ENCODE measurements around the gene RMDN2.
"Not testable (repeated sequence)": the region's sequence is repeated elsewhere in the genome, so short reads cannot be mapped to it uniquely, and the experiment has no call there.

The RMDN2 gene

DNA sequence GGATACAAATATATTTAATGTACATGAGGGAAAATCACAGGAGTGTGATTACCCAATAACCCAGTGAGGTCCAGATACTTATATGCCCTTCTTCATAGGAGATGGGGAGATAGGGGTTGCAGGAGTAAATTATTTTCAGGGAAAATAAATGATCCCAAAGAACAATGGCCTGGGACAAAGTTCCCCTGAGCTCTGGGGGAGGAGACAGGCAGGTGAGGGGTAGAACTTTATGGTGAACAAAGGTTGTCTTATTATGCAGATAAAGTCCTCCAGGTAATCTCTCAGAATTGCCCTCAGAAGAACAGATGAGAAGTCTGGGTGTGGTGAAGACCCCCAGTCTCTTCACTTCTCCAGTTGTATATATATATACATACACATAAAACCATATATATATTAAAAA lies 22.1 kb upstream of the RMDN2 start:
- DNase-seq, result no peak

DNA sequence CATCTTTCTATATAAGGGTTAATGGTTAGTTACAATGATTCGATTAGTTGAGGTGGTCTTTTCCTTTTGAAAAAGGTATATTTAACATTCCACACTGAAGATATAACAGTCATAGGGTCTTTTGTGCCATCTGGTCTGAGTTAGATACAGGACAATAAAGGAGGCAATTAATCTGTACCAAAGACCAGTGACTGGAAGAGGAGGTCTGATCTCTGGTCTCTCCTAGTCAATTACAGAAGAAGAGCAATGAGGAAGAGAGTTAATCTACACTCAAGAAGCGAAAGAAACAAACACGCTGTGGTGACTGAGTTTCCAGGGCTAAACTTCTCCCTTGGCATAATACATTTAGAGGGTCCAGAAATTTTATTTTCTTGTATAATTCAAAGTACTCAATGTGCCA lies 20.7 kb upstream of the RMDN2 start:
- DNase-seq, result no peak

DNA sequence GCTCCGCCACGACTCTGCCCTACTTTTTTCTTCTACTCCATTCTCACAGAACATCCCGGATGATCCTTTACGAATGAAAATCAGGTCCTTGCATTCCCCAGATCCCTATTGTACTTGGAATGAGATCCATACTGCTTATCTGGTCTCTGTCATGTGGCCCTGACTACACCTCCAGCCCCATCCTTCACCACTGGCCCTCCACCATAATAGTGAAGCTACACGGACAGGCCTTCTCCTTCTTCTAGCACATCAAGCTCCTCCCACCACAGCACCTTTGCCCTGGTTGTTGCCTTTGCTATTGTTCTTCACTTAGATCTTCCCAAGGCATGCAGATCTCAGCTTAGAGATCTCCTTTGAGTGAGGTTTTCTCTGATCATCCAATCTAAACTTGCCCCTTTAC lies 20.1 kb upstream of the RMDN2 start:
- DNase-seq, result no peak

DNA sequence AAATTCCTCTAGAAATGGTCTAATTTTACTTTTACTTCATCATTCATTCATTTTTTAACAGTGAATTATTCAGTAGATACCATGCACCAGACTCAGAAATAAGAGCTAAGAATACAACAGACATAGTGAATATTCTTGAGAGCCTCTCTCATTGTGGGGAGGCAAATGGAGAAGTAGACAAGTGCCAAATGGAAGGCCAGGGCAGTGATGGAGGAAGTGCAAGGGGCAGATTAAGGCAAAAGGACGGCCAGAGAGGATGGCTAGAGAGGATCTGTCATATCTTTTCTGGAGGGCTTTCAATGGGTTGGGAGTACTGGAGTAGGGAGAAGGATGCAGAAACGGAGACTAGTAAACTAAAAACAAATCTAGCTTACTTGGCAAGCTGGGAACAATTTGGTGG lies 19.0 kb upstream of the RMDN2 start:
- no peak for DNase-seq

DNA sequence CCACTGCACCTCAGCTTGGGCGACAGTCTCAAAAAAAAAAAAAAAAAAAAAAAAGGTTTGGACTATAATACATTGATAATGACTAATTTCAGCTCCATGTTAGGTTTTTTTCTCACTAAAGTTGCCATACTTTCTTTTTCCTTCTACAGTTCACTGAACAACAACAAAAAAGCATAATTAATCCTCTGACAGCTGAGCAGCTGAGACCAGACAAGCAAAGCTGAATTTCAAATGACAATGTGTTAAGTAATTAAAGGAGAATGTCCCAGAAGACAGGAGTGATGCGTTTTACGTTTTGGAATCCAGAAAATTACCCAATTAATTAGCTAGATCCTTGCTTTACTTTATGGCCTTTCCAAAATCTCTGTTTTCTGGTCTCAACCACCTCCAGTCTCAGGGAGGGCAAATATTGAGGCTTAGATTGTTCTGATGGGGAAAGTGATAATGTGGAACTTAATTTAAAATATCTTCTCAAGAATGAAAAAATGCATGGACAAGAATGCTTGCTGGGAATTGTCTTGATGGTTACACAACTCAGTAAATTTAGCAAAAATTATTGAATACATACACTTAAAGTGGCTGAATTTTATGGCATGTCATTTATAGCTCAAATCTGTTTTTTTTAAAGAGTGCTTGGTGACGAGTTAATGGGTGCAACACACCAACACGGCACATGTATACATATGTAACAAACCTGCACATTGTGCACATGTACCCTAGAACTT lies 17.4 kb upstream of the RMDN2 start:
- no peak for DNase-seq

DNA sequence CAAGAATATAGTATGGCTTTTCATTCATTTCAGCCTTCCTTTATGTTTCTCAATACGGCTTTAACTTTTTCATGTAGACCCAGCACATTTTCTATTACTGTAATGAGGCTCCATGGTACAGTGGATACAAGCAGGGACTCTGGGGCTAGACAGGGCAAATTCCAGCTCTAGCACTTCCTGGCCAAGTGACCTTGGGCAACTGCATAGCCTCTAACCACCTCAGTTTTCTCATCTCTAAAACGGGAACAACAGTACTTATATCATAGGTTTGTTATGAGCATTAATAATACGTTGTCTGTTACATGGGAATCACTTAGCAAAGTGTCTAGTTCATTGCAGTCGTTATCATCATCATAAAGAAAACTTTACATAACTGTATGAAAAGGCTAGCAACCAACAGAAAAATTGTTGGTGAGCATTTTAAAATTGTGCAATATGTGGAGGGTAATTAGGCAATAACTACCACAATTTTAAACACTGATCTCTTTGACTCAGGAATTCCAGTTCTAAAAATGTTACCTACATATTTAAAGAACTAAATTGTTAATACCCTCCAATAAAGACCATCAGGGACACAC lies 13.7 kb upstream of the RMDN2 start:
- DNase-seq, result no peak

DNA sequence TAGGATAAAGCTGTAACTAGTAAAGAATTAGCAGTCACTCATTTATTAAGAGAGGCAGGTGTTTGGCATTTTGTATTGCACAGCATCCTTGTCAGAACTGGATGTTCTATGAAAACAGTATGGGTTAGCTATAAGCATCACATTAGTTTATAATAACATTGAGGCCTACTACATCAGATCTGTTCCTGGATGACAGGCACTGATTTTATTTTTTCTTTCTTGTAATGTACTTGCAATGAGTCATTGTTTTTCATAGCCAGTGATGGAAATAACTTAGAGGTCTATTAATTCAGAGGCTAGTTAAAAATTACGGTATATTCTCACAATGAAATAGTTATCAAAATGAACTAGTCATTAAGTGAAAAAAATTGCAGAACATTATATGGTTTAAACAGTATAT lies 13.0 kb upstream of the RMDN2 start:
- DNase-seq, result no peak

DNA sequence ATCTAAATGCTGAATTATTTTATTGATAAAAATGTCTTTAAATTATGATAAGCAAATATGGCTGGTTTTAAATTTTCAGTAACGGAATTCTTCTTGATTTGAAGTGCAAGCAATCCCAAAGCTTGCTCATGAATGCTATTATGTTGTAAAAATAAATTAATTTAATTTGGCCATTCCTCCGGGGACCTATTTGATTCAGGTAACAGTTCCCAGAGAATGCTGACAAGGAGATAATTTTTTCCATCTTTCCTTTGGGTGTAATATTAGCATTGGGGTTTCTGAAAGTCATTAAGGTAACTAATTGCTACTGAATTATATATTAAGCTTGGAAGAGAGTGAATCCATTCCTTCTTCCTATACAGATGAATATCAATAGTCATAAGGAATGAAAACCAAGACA lies 12.5 kb upstream of the RMDN2 start:
- no peak for DNase-seq

DNA sequence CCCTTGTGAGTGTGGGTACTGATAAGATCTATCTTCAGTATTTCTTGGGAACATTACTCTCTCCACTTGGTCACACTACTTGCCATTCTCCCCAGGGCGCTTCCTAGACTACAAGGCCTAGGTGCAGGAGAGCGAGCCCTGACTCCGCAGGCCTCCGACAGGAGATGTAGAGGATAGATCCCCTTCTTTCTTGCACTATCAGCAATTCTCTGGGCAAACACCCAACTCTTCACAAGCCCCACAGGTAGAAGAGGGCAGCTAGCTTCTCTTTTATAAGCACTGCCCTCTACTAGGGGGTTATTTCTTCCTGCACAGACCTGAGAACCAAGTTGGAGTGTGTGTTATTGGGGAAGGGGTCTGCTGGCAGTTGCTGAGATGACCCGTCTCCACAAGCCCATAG lies 10.7 kb upstream of the RMDN2 start:
- DNase-seq, result no peak

DNA sequence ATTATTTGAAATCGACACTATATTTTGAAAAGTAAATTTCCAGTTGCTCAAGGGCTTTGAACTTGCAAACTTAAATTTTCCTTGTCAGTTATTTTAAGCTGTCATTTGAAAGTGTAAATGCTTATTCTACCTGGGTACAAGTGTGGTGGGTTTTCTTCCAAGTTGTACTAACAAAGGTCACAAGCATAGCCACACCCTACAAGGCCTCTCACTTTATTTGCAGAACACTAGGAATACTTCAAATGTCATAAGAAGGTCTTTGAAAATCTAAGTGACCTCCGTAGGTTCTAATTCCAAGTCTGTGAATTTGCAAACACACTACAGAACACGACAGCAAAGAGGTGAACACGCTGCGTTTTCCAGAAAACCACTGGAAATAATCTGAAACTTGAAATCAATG lies 9.3 kb upstream of the RMDN2 start:
- DNase-seq, result no peak

DNA sequence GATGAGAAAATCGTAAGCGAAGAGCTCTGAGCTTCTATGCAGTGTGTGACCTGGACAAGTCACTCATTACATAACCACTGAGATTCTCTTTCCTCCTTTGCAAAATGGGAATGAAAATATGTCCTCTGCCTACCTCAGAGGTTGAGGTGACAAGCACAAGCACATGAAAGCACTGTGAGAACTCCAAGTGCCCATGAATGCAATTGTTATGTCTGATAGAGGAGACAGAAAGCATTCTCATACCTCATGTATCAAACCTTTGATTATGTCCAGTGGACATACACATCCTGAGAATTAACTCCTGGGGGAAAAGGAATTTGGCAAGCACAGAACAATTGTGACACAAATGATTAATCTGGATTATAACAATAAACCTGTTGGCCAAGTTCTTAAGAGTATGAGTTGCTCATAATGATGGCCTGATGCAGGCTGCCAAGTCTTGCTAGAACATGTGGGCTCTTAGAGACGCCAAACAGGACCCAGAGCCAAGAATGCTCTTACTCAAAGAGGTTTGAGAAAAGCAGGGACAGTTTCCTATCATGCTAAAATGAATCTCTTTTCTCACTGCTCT lies 8.5 kb upstream of the RMDN2 start:
- no peak for DNase-seq

DNA sequence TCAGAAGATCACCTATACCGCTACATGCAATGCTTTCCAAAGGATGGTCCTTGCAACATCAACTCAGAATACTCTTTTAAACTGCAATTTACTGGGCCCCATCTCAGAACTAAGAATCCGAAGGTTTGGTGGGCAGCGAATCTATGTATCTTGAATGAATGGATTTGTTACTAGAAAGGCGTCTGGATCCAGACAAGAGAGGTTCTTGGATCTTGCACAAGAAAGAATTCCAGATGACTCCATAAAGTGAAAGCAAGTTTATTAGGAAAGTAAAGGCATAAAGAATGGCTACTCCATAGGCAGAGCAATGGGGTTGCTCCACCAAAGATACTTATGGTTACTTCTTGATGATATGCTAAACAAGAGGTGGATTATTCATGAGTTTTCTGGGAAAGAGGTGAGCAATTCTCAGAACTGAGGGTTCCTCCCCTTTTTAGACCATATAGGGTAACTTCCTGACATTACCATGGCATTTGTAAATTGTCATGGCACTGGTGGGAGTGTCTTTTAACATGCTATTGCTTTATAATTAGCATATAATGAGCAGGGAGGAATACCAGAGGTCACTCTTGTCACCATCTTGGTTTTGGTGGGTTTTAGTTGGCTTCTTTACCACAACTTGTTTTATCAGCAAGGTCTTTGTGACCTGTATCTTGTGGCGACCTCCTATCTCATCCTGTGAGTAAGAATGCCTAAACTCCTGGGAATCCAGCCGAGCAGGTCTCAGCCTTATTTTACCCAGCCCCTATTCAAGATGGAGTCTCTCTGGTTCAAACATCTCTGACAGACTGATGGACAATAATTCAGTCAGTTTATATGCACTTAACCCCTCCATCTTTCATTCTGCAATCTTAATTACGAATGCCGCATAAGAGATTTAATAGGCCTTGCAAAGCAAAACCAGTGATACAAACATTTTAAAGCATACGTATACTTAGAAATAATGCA lies 7.5 kb upstream of the RMDN2 start:
- no peak for DNase-seq

DNA sequence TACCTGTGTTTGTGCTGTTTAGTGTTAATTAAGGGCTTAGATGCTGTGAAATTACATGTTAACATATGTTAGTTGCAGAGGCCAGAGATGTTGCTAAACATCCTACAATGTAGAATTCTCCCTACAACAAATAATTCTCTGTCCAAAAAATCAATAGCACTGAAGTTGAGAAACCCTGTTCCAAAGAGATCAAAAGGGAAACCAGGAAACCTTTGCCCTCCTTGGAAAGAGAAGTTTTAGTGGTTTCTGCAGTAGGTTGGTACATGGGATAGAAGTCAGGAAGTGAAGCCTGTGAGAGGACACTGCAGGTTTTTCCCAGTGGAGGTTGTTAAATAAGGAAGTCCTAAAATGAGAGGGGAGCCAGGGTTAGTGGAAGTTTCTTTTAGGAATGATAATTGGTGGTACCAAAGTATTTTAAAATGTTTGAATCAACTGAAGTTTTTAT lies 6.3 kb upstream of the RMDN2 start:
- DNase-seq, result no peak

DNA sequence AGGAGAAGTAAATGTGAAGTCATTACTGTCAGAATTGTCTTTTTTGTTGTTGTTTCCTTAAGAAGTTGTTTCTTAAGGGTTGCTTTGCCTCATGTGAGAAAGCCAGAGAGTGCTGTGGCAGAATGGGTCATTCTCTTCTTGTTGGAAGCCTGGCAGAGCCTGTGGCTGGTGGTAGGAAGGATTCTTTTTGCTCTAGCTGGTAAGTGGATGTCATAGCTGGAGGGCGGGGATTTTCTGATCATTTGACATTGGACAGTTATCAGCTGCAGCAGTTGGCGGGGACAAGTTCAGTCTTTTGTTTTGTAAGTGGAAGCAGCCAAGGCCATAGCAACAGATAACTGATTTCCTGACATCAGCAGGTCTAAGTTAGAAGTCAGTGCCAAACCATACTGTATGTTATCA lies 5.5 kb upstream of the RMDN2 start:
- no peak for DNase-seq

DNA sequence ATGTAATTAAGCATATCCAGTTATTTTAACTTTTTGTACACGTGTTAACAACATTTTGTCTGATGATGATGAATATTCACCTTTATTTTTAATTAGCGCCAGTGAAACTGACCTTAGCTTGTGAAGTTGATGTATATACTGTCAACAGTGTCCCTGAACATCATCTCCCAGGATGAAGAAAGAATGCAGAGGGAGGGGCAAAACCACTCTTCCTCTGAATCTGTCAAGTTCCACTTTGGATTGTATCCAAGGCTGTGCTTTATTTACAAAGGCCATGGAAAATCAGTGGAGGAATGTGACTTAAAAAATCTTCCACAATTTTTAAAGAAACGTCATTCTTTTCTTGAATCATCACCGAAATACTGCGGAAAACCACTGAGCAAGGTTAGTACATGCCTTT lies 4.5 kb upstream of the RMDN2 start:
- no peak for DNase-seq

DNA sequence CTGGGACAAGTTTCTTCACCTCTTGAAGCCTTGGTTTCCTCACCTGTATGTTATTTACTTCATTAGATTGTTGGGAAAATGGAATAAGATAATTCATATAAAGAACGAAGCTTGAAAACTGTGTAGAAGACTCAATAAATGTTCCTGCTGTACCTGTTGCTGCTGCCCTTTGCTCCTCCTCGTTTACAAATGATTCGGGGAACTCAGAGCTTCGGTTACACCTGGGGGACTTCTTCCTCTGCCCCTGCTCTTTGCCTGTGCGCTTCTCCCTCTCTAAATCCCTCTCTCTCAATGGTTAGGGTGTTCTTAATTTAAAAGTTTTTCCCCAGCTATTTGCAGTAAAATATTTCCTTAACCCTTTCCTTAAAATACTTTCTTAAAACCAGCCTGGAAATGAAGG lies 3.3 kb upstream of the RMDN2 start:
- no peak for DNase-seq

DNA sequence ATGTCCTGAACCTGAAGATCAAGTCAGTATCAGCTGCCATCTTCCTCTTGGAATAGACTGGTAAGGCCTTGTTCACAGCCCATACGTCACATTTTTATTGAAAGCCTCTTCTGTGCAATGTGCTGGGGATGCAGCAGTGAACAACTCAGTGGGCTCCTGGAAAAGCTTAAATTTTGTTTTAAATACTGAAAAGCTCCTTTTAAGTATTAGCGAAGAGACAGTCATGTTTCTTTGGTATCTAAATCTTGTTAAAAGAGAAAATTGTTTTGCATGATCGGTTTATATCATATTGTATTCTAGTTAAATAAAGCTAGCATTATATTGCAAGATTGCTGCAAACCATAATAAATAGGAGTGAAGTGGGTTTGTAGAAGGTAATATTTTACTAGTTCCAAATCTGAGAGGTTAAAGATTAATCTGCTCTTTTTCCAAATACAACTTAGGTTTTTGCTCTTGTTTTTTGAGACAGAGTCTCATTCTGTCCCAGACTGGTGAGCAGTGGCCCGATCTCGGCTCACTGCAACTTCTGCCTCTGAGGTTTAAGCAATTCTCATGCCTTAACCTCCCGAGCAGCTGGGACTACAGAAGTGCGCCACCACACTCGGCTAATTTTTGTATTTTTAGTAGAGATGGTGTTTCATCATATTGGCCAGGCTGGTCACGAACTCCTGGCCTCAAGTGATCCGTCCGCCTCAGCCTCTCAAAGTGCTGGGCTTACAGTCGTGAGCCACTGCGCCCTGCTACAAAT lies 1.6 kb upstream of the RMDN2 start:
- no peak for DNase-seq

DNA sequence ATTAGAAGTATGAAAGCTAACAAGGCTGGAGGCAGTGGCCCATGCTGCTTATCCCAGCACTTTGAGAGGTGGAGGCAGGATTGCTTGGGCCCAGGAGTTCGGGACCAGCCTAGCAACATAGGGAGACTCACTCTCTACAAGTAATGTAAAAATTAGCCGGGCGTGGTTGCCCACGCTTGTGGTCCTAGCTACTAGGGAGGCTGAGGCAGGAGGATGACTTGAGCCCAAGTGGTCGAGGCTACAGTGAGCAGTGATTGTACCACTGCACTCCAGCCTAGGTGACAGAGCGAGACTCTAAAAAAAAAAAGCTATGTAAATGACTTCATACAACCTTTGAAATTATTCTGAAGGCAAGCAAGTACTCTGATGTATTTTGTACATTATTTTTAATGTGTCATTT lies 1.5 kb downstream of the RMDN2 start:
- no peak for DNase-seq

DNA sequence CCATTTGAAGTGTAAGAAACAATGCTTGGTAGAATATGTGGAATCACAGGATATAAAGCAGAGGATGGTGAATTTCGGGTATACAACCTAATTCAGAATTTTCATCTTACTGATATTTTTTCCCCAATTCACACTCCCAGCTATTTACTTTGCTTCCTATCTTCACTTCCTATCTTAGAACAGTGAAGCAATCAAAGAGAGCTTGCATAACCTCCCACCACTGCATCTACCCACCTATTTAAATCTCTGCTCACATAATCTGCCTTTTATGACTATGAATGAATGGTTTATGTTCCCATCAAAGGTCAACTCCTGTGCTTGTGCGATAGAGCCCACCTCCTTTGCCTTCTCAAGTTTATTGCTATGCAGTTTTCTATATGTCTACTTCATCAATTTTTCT lies 3.3 kb downstream of the RMDN2 start:
- DNase-seq, result no peak

DNA sequence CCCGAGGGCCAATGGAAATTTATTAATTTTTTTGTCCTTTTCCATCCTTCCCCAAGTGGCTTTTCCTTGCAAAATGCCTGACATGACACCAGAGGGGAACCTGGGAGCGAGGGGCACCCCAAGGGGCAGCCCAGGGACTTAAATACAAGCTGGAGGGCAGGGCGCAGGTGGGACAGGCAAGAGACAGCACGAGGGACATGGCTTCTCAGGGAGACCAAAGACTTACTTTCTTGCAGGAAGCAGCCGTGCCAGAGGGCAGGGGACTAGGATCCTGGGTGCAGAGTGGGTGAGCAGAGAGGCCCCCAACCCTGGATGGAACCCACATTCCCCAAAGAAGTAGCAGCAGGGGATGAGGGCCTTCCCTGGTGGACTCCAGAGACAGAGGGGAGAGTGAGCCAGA lies 5.3 kb downstream of the RMDN2 start:
- not testable (repeated sequence) for DNase-seq

DNA sequence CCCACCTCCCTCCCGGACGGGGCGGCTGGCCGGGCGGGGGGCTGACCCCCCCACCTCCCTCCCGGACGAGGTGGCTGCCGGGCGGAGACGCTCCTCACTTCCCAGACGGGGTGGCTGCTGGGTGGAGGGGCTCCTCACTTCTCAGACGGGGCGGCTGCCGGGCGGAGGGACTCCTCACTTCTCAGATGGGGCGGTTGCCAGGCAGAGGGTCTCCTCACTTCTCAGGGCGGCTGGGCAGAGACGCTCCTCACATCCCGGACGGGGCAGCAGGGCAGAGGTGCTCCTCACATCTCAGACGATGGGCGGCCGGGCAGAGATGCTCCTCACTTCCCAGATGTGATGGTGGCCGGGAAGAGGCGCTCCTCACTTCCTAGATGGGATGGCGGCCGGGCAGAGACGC lies 7.8 kb downstream of the RMDN2 start:
- not testable (repeated sequence) for DNase-seq

DNA sequence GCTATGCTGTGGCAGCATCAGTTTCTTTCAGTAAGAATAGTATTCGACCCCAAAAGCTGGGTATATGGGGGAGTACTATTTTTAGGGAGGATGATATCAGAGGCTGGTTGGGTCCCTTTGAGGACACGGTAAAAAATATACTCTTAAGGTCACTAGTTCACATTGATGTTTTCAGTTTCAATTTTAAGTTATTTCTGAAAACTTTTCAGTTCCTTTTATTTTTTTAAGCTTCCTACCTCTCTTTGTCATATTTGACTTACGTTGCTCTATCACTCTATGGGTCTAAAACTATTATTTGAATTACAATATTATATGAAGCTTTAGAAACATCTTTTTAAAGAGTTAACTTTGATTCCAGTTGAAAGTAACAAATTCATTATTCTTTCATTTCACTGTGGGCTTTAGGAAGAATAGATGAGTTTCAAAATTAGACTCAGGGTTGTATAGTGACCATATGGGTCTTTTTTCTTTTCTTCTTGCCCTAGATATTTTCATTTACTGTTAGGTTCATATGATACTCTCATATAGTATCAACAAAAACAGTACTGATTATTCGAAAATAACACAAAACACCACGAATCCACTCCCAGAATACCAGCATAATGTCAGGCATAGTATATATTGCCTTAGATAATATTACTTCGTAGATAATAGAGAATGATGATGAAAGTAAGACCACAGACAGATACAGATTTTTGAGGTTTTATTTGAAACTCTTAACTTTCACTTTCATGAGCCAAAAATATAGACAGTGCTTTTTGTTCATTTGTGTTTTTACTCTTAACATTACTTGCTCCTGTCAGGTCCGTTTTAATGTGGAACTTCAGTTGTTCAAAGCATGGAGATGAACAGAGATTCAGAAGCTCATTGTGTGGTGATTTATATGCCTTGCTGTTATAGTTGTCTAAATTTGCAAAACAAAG lies 9.8 kb downstream of the RMDN2 start:
- DNase-seq, result no peak
